Measurements from ENCODE around the gene RAPGEF3.

RAPGEF3 gene

GRCh38 chr12:47790676-47791350, 32.1 kb upstream of the RAPGEF3 start:
- no peak for DNase-seq

DNA sequence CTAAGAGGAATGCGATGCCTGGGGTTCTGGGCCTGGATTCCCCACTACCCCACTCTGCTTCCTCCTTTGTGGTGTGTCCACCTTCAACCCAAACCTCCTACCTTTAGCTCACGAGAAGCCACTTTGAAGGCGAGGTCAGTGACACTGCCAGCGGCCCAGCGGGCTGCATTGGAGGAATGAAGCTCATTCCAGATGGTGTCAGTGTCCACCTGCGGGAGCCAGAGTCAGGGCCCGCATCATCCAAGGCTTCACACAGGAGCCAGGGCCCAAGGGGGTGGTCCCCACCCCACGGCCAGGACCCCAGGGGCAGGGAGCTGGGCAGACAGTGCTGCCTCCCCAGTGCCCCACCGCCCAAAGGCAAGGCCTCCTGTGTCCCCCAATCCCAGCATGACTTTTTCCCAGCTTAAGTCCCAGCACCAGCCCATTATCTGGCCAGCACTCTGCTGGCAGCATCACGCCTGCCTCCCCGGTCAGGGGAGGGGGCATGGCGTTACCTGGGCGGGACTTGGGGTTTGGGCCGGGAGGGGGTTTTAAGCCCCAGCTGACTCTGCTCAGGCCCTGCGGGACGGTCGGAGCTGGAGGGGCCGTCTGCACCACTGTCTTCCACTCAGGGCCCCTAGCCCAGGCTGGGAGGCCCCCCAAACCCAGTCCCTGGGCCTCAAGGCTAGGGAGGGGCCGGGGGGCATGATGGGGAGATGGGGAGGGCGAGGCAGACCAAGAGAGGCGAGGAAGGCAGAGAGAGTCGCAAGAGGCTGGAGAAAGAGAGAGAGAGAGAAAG, 31.2 kb upstream of the RAPGEF3 start:
- no peak for DNase-seq

GRCh38 chr12:47789141-47789540, 30.5 kb upstream of the RAPGEF3 start:
- DNase-seq: no peak

- DNase-seq: no peak
These were observed 29.1 kb upstream of the RAPGEF3 start for GRCh38 chr12:47787596-47788319.

- DNase-seq: no peak
These were observed 28.1 kb upstream of the RAPGEF3 start for GRCh38 chr12:47786662-47787280.

- no peak for DNase-seq
These were observed 27.4 kb upstream of the RAPGEF3 start for GRCh38 chr12:47785887-47786661.

- DNase-seq: no peak
These were observed 26.6 kb upstream of the RAPGEF3 start for GRCh38 chr12:47785036-47785886.

- no peak for DNase-seq
These were observed 25.4 kb upstream of the RAPGEF3 start for GRCh38 chr12:47783821-47784819.

GRCh38 chr12:47783024-47783755, 24.5 kb upstream of the RAPGEF3 start:
- DNase-seq: no peak

DNA sequence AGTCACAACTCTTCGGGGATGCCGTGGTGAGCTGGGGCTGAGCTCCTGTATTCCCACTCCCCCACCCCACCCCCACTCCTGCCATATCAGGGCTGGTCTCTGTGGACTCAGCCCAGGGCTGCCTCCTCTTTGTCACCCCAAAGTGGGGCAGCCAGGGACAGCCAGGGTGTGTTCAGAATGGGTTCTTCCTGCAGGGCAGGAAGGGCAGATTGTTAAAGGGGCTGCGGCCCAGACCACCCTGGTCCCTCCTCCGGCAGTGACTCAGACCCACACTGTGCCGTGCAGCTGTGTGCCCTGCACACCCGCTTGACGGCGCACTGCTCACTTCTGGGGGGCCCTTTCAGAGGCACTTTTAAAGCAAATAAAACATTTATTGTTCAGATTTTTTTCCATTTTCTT, 23.7 kb upstream of the RAPGEF3 start:
- no peak for DNase-seq

- peak; percentile 94 for DNase-seq
These were observed 23.0 kb upstream of the RAPGEF3 start for GRCh38 chr12:47781479-47782371.

DNA sequence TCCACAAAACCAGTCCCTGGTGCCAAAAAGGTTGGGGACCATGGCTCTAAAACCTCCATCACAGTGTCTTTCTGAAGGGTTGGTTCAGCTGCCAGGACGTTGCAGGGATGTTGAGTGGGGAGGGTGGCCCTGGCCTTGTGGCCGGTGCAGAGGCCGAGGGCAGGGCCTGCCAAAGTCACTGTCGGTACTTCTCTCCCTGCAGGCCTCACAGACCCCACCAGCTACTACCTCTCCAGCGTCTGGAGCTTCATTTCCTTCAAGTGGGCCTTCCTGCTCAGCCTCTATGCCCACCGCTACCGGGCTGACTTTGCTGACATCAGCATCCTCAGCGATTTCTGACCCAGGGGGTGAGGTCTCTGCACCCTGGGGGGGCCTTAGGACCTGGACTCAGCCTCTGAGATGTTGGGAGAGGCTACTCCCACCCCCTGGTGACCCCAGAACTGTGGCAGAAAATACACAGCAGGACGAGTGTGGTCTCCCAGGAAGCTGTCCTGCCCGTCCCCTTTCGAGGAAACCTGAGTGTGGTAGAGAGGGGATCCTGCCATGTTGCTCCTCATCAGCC, 21.3 kb upstream of the RAPGEF3 start:
- DNase-seq: no peak

GRCh38 chr12:47779301-47779942, 20.7 kb upstream of the RAPGEF3 start:
- peak; percentile 72 for DNase-seq

DNA sequence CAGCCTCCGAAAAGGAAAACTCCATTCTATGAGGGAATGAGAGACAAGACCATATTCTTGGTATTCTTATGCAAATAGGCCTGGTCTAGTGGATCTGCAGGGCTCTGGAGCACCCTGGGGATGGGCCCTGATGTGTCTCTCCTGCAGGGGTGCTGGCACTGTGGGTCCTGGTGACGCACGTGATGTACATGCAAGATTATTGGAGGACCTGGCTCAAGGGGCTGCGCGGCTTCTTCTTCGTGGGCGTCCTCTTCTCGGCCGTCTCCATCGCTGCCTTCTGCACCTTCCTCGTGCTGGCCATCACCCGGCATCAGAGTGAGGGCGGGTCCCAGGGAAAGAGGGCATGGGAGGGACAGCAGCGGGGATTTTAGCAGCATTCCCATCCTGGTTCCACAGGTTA, 20.2 kb upstream of the RAPGEF3 start:
- no peak for DNase-seq

- no peak for DNase-seq
These were observed 19.3 kb upstream of the RAPGEF3 start for GRCh38 chr12:47777741-47778558.

GRCh38 chr12:47777151-47777550, 18.5 kb upstream of the RAPGEF3 start:
- DNase-seq: no peak
